HG03159 (cell line): ENCODE data around the gene MGAT4C.
"Not testable (repeated sequence)": the region's sequence is repeated elsewhere in the genome, so short reads cannot be mapped to it uniquely, and the experiment has no call there.

Experiments
- ATAC-seq: cut with Tn5 transposase; IDR thresholded peaks from one replicate; pipeline ENCODE4 v1.9.1; 2021; ENCODE audit warnings: mild to moderate bottlenecking, moderate library complexity; ENCODE audit not compliant: unreplicated experiment

MGAT4C gene

GRCh38 chr12:86138770-86139169 lies 117.4 kb downstream of the MGAT4C start:
- ATAC-seq = no peak

- no peak for ATAC-seq
These were observed 118.3 kb downstream of the MGAT4C start for GRCh38 chr12:86137936-86138335.

GRCh38 chr12:86134561-86134960 lies 121.6 kb downstream of the MGAT4C start:
- no peak for ATAC-seq

DNA sequence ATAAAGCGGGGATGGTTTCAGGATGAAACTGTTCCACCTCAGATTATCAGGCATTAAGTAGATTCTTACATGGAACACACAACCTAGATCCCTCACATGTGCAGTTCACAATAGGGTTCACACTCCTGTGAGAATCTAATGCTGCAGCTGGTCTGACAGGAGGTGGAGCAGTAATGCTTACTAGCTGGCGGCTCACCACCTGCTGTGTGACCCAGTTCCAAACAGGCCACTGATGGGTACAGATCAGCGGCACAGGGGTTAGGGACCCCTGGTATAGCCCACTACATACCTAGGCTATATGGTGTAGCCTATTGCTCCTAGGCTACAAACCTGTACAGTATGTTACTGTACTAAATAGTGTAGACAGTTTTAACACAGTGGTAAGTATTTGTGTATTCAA lies 129.3 kb downstream of the MGAT4C start:
- ATAC-seq = not testable (repeated sequence)

DNA sequence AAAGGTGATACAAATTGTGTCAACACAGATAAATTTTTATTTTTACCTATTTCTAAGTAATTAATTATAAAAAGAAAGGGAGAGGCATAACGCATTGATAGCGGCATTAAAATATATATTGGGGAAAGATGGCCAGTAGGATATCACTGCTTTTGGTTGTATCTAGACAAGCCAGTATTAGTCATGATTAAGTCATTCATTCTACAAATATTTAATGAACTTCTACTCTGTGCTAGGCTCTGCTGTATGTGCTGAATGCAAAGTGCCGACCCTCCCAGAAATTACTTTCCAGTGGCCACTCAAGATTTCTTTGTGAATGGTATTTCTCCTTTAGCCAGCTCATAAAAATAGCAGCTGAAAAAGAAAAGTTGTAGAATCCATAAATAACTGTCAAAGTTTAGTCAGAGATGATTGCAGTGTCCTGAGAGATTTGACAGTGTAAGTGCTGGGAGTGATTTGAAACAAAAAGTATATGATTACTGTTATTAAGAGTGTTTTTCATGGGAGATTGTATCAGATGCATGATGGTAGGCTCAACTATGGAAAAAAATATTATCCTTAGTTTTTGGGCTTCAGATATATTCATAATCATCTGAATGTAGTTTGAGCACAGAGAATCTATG lies 133.2 kb downstream of the MGAT4C start:
- no peak for ATAC-seq

DNA sequence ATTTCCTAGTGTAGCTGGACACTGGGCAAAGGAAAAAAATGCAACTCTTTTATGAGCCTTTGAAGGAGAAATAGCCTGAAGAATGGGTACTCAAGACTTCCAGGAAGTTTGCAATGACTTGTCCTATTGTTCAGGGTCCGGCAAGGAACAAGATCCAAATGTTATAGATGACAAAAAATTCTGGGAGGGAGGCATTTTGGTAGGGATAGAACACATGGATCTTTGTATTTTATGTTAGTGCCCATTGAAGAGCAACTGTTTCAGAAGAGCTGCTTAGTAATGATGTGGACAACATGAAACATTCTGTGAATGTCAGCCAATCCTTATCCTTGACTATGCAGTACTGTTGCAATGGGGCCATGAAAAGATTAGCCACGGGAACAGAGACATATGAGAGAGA lies 138.0 kb downstream of the MGAT4C start:
- no peak for ATAC-seq

- ATAC-seq = no peak
These were observed 138.5 kb downstream of the MGAT4C start for GRCh38 chr12:86117711-86118110.

- no peak for ATAC-seq
These were observed 152.1 kb downstream of the MGAT4C start for GRCh38 chr12:86104087-86104486.

- ATAC-seq = no peak
These were observed 159.0 kb downstream of the MGAT4C start for GRCh38 chr12:86097161-86097560.

DNA sequence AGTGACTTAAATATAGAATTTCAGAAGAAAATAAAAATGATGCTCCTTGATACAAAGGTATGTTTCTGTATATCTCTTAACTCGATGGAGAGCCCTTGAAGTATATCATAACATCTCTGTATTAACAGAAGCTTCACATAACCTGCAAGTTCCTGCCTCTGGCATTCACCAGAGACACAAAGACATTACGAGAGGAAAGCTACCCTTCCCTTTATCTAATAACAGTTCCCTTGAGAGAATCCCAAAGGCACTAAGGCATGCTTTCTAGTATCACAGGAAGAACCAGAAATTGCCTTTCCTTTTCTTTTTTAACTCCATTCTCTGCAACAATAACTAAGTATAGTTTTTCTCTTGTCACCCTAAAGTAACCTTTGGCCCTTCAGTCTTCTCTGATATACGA lies 164.5 kb downstream of the MGAT4C start:
- ATAC-seq = no peak

DNA sequence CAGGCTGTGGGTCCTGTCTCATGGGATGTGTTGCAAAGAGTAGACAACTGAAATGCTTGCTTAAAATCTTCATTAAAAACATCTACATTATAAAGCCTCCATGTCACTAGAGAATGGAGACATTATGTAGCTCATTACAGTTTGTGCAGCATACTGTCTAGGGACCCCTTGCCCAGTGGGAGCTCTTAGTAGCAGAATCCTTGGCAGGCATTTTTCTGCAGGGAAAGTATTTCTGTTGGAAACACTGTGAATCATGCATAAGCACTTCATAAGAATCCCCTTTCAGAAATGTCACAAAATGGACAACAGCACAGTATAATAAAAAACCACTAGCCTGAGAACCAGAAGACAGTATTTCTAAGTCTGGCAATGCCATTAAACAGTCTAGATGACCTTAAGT lies 174.3 kb downstream of the MGAT4C start:
- no peak for ATAC-seq

DNA sequence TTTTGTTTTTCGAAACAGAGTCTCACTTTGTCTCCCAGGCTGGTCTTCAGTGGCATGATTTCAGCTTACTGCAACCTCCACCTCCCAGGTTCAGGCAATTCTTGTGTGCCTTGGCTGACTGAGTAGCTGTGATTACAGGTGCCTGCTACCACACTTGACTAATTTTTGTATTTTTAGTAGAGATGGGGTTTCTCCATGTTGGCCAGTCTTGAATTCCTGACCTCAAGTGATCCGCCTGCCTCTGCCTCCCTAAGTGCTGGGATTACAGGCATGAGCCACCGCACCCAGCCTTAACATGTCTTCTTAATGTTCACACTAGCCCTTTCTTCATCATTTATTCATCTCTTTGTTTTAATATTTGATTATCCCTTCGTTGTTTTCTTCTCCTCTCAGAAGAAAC lies 197.1 kb downstream of the MGAT4C start:
- not testable (repeated sequence) for ATAC-seq

- ATAC-seq = no peak
These were observed 198.9 kb downstream of the MGAT4C start for GRCh38 chr12:86057092-86057845.

- ATAC-seq = no peak
These were observed 203.3 kb downstream of the MGAT4C start for GRCh38 chr12:86052921-86053320.

- ATAC-seq = no peak
These were observed 206.2 kb downstream of the MGAT4C start for GRCh38 chr12:86050010-86050409.

DNA sequence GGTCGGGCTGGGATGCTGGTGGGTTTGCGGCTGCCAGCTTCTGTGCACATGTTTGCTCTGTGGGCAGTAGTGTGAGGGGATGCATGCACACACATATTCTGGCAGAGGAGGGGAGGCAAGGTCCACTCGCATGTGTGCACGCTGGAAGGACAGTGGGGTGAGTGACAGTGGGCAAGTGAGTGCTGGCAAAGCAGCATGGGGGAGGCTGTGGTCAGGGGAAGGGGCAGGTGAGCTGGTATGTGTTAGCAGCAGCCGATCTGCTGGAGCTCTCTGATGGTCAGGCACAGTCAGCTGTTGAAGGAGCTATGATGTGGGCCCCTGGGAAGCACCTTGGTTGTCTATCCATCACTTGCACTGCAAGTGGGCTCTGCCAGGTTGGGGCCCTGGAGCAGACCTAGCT lies 211.8 kb downstream of the MGAT4C start:
- no peak for ATAC-seq

DNA sequence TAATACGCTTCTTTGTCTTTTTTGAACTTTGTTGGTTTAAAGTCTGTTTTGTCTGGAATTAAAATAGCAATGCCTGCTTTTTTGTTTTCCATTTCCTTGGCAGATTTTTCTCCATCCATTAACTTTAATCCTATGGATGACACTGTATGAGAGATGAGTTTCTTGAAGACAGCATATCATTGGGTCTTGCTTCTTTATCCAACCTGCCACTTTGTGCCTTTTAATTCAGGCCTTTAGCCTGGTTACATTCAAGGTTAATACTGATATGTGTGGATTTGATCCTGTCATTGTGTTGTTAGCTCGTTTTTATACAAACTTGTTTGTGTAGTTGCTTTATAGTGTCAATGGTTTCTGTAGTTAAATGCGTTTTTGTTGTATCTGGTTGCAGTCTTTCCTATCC lies 214.1 kb downstream of the MGAT4C start:
- no peak for ATAC-seq

GRCh38 chr12:86018361-86018760 lies 237.8 kb downstream of the MGAT4C start:
- no peak for ATAC-seq

GRCh38 chr12:86015026-86015425 lies 241.2 kb downstream of the MGAT4C start:
- no peak for ATAC-seq

GRCh38 chr12:86006727-86007126 lies 249.5 kb downstream of the MGAT4C start:
- ATAC-seq = no peak

- ATAC-seq = no peak
These were observed 258.1 kb downstream of the MGAT4C start for GRCh38 chr12:85998074-85998473.

- no peak for ATAC-seq
These were observed 259.9 kb downstream of the MGAT4C start for GRCh38 chr12:85996280-85996679.

DNA sequence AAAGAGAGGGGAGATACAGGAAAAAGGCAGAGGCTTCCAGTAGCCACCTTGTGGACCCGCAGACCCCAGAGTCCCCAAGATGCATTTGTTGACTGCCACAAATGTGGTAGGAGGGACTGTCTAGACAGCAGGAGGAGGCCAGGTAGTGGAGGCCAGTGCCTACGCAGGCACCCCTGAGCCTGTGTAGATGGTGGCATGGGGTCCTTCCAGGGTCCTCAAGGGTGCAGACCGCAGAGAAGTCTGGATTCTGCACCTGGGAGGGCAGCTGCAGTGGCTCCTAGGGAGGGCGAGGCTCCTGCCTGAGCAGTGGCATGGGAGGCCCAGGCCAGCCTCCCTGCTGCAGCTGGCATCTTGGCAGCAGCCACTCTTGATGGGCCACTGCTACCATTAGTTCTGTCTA lies 262.4 kb downstream of the MGAT4C start:
- no peak for ATAC-seq
